ENCODE results near the gene TASP1. TPM values are rescaled to one million over a fixed set of nuclear protein-coding genes. Genes with fewer than 3 reads are reported as not detected.

The TASP1 gene
- total RNA-seq, 1 experiment from 2014 or later = 9.5 TPM

DNA sequence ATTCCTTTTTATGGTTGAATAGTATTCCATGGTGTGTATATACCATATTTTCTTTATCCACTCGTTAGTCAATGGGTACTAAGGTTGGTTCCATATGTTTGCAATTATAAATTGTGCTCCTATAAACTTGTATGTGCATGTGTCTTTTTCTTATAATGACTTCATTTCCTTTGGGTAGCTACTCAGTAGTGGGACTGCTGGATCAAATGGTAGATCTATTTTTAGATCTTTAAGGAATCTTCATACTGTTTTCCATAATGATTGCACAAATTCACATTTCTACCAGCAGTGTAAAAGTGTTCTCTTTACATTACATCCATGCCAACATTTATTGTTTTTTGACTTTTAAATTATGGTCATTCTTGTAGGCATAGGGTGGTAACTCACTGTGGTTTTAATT lies 164.3 kb downstream of the TASP1 start:
- no peaks in the 10 kb centered on the region for H3K4me1 Mint-ChIP-seq
- Histone ChIP-seq H3K27ac (ENCODE audit: insufficient read length, low read depth, low read length) (no peak overlapping the region), H3K9me3 (ENCODE audit: control insufficient read depth, low read depth, low read length) (no peaks in the 10 kb centered on the region), H4K5ac (ENCODE audit: insufficient read length, low read depth, low read length) (no peak overlapping the region), H2AFZ (ENCODE audit: low read length) (no peak overlapping the region), H2BK5ac (ENCODE audit: insufficient read length, low read length) (no peak overlapping the region), H4K8ac (replicated peaks; ENCODE audit: insufficient read length, low read depth, low read length) (no peak overlapping the region), H3K18ac (ENCODE audit: insufficient read length, low read depth, low read length) (no peak overlapping the region), H3T11ph (ENCODE audit: low read length) (no peak overlapping the region), H3K14ac (ENCODE audit: insufficient read depth, low read length) (no peak overlapping the region), H2BK120ac (ENCODE audit: low read depth, low read length, poor library complexity, severe bottlenecking) (no peak overlapping the region), H3K23ac (ENCODE audit: insufficient read length, low read depth, low read length) (no peak overlapping the region), H3K27me3 (ENCODE audit: insufficient read depth, low read length) (no peaks in the 10 kb centered on the region), H3K79me2 (ENCODE audit: insufficient read depth, low read length) (no peaks in the 10 kb centered on the region), H2BK12ac (ENCODE audit: insufficient read length, low read depth, low read length) (no peak overlapping the region), H3K4ac (ENCODE audit: low read depth, low read length) (no peak overlapping the region), H3K79me1 (ENCODE audit: insufficient read depth, low read depth, low read length, poor library complexity, severe bottlenecking) (no peaks in the 10 kb centered on the region), H2BK15ac (ENCODE audit: low read depth, low read length) (no peak overlapping the region), H2BK20ac (ENCODE audit: low read depth, low read length, poor library complexity, severe bottlenecking) (no peak overlapping the region), H3K4me1 (ENCODE audit: insufficient read depth, low read length) (no peaks in the 10 kb centered on the region), H2AK5ac (ENCODE audit: insufficient read length, low read length) (no peak overlapping the region), H4K20me1 (ENCODE audit: control insufficient read depth, insufficient read depth, insufficient read length) (no peaks in the 10 kb centered on the region), H3K9ac (ENCODE audit: extremely low read depth, insufficient read length, low read length) (no peak overlapping the region), H4K91ac (ENCODE audit: insufficient read length, low read depth, low read length) (no peak overlapping the region), H3K4me2 (ENCODE audit: insufficient read depth, insufficient read length, low read length) (no peak overlapping the region), H3K23me2 (ENCODE audit: insufficient read length, low read depth, low read length, poor library complexity, severe bottlenecking) (no peaks in the 10 kb centered on the region), H3K56ac (ENCODE audit: insufficient read length, low read depth, low read length) (no peak overlapping the region)
- TF ChIP-seq, protein P1, sequence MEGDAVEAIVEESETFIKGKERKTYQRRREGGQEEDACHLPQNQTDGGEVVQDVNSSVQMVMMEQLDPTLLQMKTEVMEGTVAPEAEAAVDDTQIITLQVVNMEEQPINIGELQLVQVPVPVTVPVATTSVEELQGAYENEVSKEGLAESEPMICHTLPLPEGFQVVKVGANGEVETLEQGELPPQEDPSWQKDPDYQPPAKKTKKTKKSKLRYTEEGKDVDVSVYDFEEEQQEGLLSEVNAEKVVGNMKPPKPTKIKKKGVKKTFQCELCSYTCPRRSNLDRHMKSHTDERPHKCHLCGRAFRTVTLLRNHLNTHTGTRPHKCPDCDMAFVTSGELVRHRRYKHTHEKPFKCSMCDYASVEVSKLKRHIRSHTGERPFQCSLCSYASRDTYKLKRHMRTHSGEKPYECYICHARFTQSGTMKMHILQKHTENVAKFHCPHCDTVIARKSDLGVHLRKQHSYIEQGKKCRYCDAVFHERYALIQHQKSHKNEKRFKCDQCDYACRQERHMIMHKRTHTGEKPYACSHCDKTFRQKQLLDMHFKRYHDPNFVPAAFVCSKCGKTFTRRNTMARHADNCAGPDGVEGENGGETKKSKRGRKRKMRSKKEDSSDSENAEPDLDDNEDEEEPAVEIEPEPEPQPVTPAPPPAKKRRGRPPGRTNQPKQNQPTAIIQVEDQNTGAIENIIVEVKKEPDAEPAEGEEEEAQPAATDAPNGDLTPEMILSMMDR (conservative IDR thresholded peaks at IDR 0.05) = no peak
- H3K27me3 Mint-ChIP-seq (ENCODE audit: low read depth) = no peaks in the 10 kb centered on the region; the same call in 1 of the 2 replicates
- H3K36me3 Mint-ChIP-seq (ENCODE audit: insufficient read depth in 1 of 3, low read depth in 3 of 3) = peaks cover 3 to 8% (median 4%) of the 10 kb centered on the region in 3 experiments; a peak in 6 of 7 replicates
- WGBS (ENCODE audit: extremely low coverage, insufficient read length, low lambda C conversion rate) = no CpG with 5 or more reads among the region's 1 CpG
- H3K9me3 Mint-ChIP-seq = peaks cover 3 to 7% of the 10 kb centered on the region in 2 experiments; a peak in 3 of 5 replicates
- no peak overlapping the region for H3K27ac Mint-ChIP-seq
- H3K4me3 Mint-ChIP-seq = no peak overlapping the region
- no peak for DNase-seq

Measured in H9 (cell line).